HPDE6-E6E7 (cell line): ENCODE data around the gene IFT80.

Experiments
- DNase-seq: peaks from one replicate; pipeline ENCODE4 v3.0.0; 2011; ENCODE audit warnings: missing footprints; ENCODE audit errors: extremely low spot score

Gene IFT80

GRCh38 chr3:160399125-160400029 is at the start of gene IFT80, which contains the start of gene SMC4:
Gene IFT80, minus strand, starts transcription at chr3:160399225. Its CDS starts 14,625 bp downstream, at chr3:160384600.
Gene SMC4, plus strand, starts transcription at chr3:160399650. Its CDS starts 1,177 bp downstream, at chr3:160400827.
- peak; percentile 89 for DNase-seq

GRCh38 chr3:160447544-160447943 is 48.5 kb upstream of the IFT80 start:
- no peak for DNase-seq

- no peak for DNase-seq
Measured at GRCh38 chr3:160446522-160447056, 47.6 kb upstream of the IFT80 start.

- DNase-seq = no peak
Measured at GRCh38 chr3:160445854-160446253, 46.8 kb upstream of the IFT80 start.

- no peak for DNase-seq
Measured at GRCh38 chr3:160444411-160444810, 45.4 kb upstream of the IFT80 start.

- DNase-seq = no peak
Measured at GRCh38 chr3:160440687-160441086, 41.7 kb upstream of the IFT80 start.

- DNase-seq = no peak
Measured at GRCh38 chr3:160437083-160437455, 38.0 kb upstream of the IFT80 start.

- no peak for DNase-seq
Measured at GRCh38 chr3:160435747-160436146, 36.7 kb upstream of the IFT80 start.

- no peak for DNase-seq
Measured at GRCh38 chr3:160435095-160435494, 36.1 kb upstream of the IFT80 start.

GRCh38 chr3:160434071-160434470 is 35.0 kb upstream of the IFT80 start:
- no peak for DNase-seq

- no peak for DNase-seq
Measured at GRCh38 chr3:160427832-160428424, 28.9 kb upstream of the IFT80 start.

GRCh38 chr3:160417311-160417710 is 18.3 kb upstream of the IFT80 start:
- DNase-seq = no peak

- peak; percentile 33 for DNase-seq
Measured at GRCh38 chr3:160413613-160414248, 14.7 kb upstream of the IFT80 start.

- DNase-seq = no peak
Measured at GRCh38 chr3:160412477-160412876, 13.5 kb upstream of the IFT80 start.

GRCh38 chr3:160409812-160410610 is 11.0 kb upstream of the IFT80 start:
- DNase-seq = no peak

GRCh38 chr3:160403796-160404470 is 4.9 kb upstream of the IFT80 start:
- DNase-seq = no peak

- no peak for DNase-seq
Measured at GRCh38 chr3:160403028-160403545, 4.1 kb upstream of the IFT80 start.

GRCh38 chr3:160402221-160403027 is 3.4 kb upstream of the IFT80 start:
- DNase-seq = no peak

GRCh38 chr3:160401291-160402095 is 2.5 kb upstream of the IFT80 start:
- DNase-seq = no peak
